ENCODE measurements around the gene TATDN2. TPM values are rescaled to one million over a fixed set of nuclear protein-coding genes. Genes with fewer than 3 reads are reported as not detected.

TATDN2 gene
- total and polyA plus RNA-seq, 9 of the 15 experiments (the other 6 are each of a cell fraction or from before 2014, with no cell fraction given), result 5.2 to 44.7 (median 25.8) TPM

- TF ChIP-seq ZNF407 (IDR thresholded peaks at IDR 0.05; ENCODE audit: low read depth), result no peak
- peak; percentile 87 for TF ChIP-seq PKNOX1 (IDR thresholded peaks at IDR 0.05)
- peak; percentile 26 for TF ChIP-seq CTCFL (IDR thresholded peaks at IDR 0.05; ENCODE audit: borderline replicate concordance, insufficient read depth, low read depth, low read length, poor library complexity, severe bottlenecking)
- TF ChIP-seq ZNF589 (CRISPR knock-in tag; IDR thresholded peaks at IDR 0.05; ENCODE audit: low read depth), result no peak
- no peak for TF ChIP-seq DLX4 (CRISPR knock-in tag; IDR thresholded peaks at IDR 0.05)
- no peak for TF ChIP-seq THRB (CRISPR knock-in tag; conservative IDR thresholded peaks at IDR 0.05)
- peak; percentile 69; the same call in 1 of the 2 replicates for TF ChIP-seq KAT7 (CRISPR knock-in tag; IDR thresholded peaks at IDR 0.05; ENCODE audit: borderline replicate concordance)
- TF ChIP-seq CEBPZ (IDR thresholded peaks at IDR 0.05; ENCODE audit: borderline replicate concordance, low read depth, low read length), result no peak
Measured at GRCh38 chr3:10248184-10248983, at the start of gene TATDN2 (continued).

Measured in K562 (cell line).